ENCODE measurements around the gene TNFRSF11A. TPM values are rescaled to one million over a fixed set of nuclear protein-coding genes. Genes with fewer than 3 reads are reported as not detected.
A peak's percentile ranks its signal among the peaks of the same experiment; 100 is the strongest.

Gene TNFRSF11A
- 2.3 and 3.0 TPM in 2 replicates for total RNA-seq (2022)
- Bru-seq, nascent RNA = percentile 32 among the genes with signal in this experiment
- percentile 42 among the genes with signal in this experiment for BruChase-seq, experiment 1, labeled RNA remaining after a 6-hour chase
- BruChase-seq, experiment 2, labeled RNA remaining after a 2-hour chase = percentile 37 among the genes with signal in this experiment
- long read RNA-seq = 0 reads

GRCh38 chr18:62324917-62325805 lies at the start of gene TNFRSF11A:
TNFRSF11A (plus strand) TSS chr18:62325310; CDS start chr18:62325353, 43 bp downstream.
- DNase-seq (ENCODE audit: unreplicated experiment) = peak; percentile 61
- Mint-ChIP-seq H3K4me3 (ENCODE audit: unreplicated experiment) (peak within 1 kb of the TSS; percentile 75), H3K27me3 (ENCODE audit: insufficient read depth, unreplicated experiment) (peaks cover 30% of the 10 kb centered on the region), H3K36me3 (ENCODE audit: insufficient read depth, unreplicated experiment) (no peaks in the 10 kb centered on the region), H3K9me3 (ENCODE audit: unreplicated experiment) (no peaks in the 10 kb centered on the region), H3K27ac (ENCODE audit: low read depth, unreplicated experiment) (no peak within 1 kb of the TSS), H3K4me1 (ENCODE audit: insufficient read depth, unreplicated experiment) (peaks cover 18% of the 10 kb centered on the region)
- no TSS peak for BruUV-seq (replicated peaks)
- CTCF ChIA-PET = interaction anchor here (0.6 to 3.0 kb wide), 9 partner anchors 10 to 524 kb away, joined by 3 to 12 read pairs (median 4); no protein-coding TSS in a partner anchor
- TF ChIP-seq CTCF (IDR thresholded peaks at IDR 0.05; ENCODE audit: unreplicated experiment) = peak; percentile 52
- POLR2A ChIA-PET = interaction anchor here (0.7 to 1.6 kb wide), 7 partner anchors 9 to 383 kb away, joined by 3 to 6 read pairs (median 3); partner anchors contain the start of gene ZCCHC2
- intact Hi-C loops (cut with micrococcal nuclease) = loop anchor here (1.0 to 5.0 kb wide), 2 partner anchors 143 to 259 kb away; no protein-coding TSS in a partner anchor

- H3K4me3 Mint-ChIP-seq (ENCODE audit: unreplicated experiment) = no peak overlapping the region
- peaks cover 7% of the 10 kb centered on the region for H3K4me1 Mint-ChIP-seq (ENCODE audit: insufficient read depth, unreplicated experiment)
- H3K27me3 Mint-ChIP-seq (ENCODE audit: insufficient read depth, unreplicated experiment) = no peaks in the 10 kb centered on the region
- peaks cover 15% of the 10 kb centered on the region for H3K36me3 Mint-ChIP-seq (ENCODE audit: insufficient read depth, unreplicated experiment)
- no peak for TF ChIP-seq CTCF (IDR thresholded peaks at IDR 0.05; ENCODE audit: unreplicated experiment)
- BruUV-seq (replicated peaks) = no TSS peak
- H3K27ac Mint-ChIP-seq (ENCODE audit: low read depth, unreplicated experiment) = no peak overlapping the region
- ChIA-PET CTCF (interaction anchor here (0.7 kb wide), 1 partner anchor 640 kb away, joined by 3 read pairs; no protein-coding TSS in a partner anchor), POLR2A (no interaction called here)
- intact Hi-C loops (cut with micrococcal nuclease) = no loop called here
- no peak for DNase-seq (ENCODE audit: unreplicated experiment)
- H3K9me3 Mint-ChIP-seq (ENCODE audit: unreplicated experiment) = no peaks in the 10 kb centered on the region
Measured at GRCh38 chr18:62277045-62277444, 48.1 kb upstream of the TNFRSF11A start.

GRCh38 chr18:62279561-62279960 lies 45.5 kb upstream of the TNFRSF11A start:
- intact Hi-C loops (cut with micrococcal nuclease) = no loop called here
- Mint-ChIP-seq H3K9me3 (ENCODE audit: unreplicated experiment) (no peaks in the 10 kb centered on the region), H3K4me3 (ENCODE audit: unreplicated experiment) (no peak overlapping the region), H3K4me1 (ENCODE audit: insufficient read depth, unreplicated experiment) (peaks cover 11% of the 10 kb centered on the region), H3K36me3 (ENCODE audit: insufficient read depth, unreplicated experiment) (peaks cover 22% of the 10 kb centered on the region), H3K27me3 (ENCODE audit: insufficient read depth, unreplicated experiment) (no peaks in the 10 kb centered on the region), H3K27ac (ENCODE audit: low read depth, unreplicated experiment) (no peak overlapping the region)
- ChIA-PET CTCF (interaction anchor here (0.6 to 1.5 kb wide), 6 partner anchors 31 to 304 kb away, joined by 3 read pairs; no protein-coding TSS in a partner anchor), POLR2A (interaction anchor here (1.4 kb wide), 1 partner anchor 93 kb away, joined by 3 read pairs; the partner anchor contains the start of genes PIGN and RELCH)
- no TSS peak for BruUV-seq (replicated peaks)
- no peak for TF ChIP-seq CTCF (IDR thresholded peaks at IDR 0.05; ENCODE audit: unreplicated experiment)
- DNase-seq (ENCODE audit: unreplicated experiment) = no peak

GRCh38 chr18:62280058-62280457 lies 45.1 kb upstream of the TNFRSF11A start:
- intact Hi-C loops (cut with micrococcal nuclease) = no loop called here
- peaks cover 11% of the 10 kb centered on the region for H3K4me1 Mint-ChIP-seq (ENCODE audit: insufficient read depth, unreplicated experiment)
- peaks cover 23% of the 10 kb centered on the region for H3K36me3 Mint-ChIP-seq (ENCODE audit: insufficient read depth, unreplicated experiment)
- no peak overlapping the region for H3K27ac Mint-ChIP-seq (ENCODE audit: low read depth, unreplicated experiment)
- no TSS peak for BruUV-seq (replicated peaks)
- ChIA-PET CTCF (interaction anchor here (0.7 to 1.5 kb wide), 5 partner anchors 31 to 940 kb away, joined by 3 to 4 read pairs (median 3); no protein-coding TSS in a partner anchor), POLR2A (interaction anchor here (1.4 kb wide), 1 partner anchor 93 kb away, joined by 3 read pairs; the partner anchor contains the start of genes PIGN and RELCH)
- H3K27me3 Mint-ChIP-seq (ENCODE audit: insufficient read depth, unreplicated experiment) = no peaks in the 10 kb centered on the region
- no peak overlapping the region for H3K4me3 Mint-ChIP-seq (ENCODE audit: unreplicated experiment)
- no peak for DNase-seq (ENCODE audit: unreplicated experiment)
- no peak for TF ChIP-seq CTCF (IDR thresholded peaks at IDR 0.05; ENCODE audit: unreplicated experiment)
- no peaks in the 10 kb centered on the region for H3K9me3 Mint-ChIP-seq (ENCODE audit: unreplicated experiment)
